ENCODE measurements around the gene OBSCN.

- TF ChIP-seq POLR2AphosphoS5 (IDR thresholded peaks at IDR 0.05; ENCODE audit: low read depth, low read length) (no peak), PAX5 (IDR thresholded peaks at IDR 0.05; ENCODE audit: insufficient read depth, low read length, severe bottlenecking) (no peak), POLR2A (IDR thresholded peaks at IDR 0.05; ENCODE audit: low read depth, low read length) (no peak)
These were observed 157.6 kb downstream of the OBSCN start for GRCh38 chr1:228365271-228366061.

Measured in GM12891 (cell line).